BJ (cell line): ENCODE data around the gene RBM47. TPM values are rescaled to one million over a fixed set of nuclear protein-coding genes. Genes with fewer than 3 reads are reported as not detected.

Source experiments
- CTCF ChIA-PET: fragments of 350-600 bp; formaldehyde crosslinking; extraction: SDS; loops from one replicate; lab custom pipeline; 2021; ENCODE audit warnings: antibody characterized with exemption, inconsistent platforms; lab: Yijun Ruan, JAX
- POLR2A ChIA-PET: fragments of 300-600 bp; sonication (Branson Sonifier 250); formaldehyde crosslinking; extraction: SDS; loops from one replicate; lab custom pipeline; 2021; ENCODE audit warnings: antibody characterized with exemption; lab: Charles Lee
- DNase-seq: peaks from one replicate; pipeline ENCODE4 v3.0.0-alpha.2; 2011; ENCODE audit warnings: low read depth
- H3K27me3 ChIP-seq: 2 replicates; pipeline ENCODE4 v1.6.0; 2011; ENCODE audit warnings: low read length; ENCODE audit not compliant: control insufficient read depth, insufficient read depth
- H3K36me3 ChIP-seq: 2 replicates; pipeline ENCODE4 v1.5.1; 2011; ENCODE audit warnings: low read length; ENCODE audit not compliant: control insufficient read depth, insufficient read depth
- H3K4me3 ChIP-seq: 2 replicates; pipeline ENCODE4 v1.5.1; 2011; ENCODE audit warnings: low read depth, mild to moderate bottlenecking, control low read depth, low read length
- polyA plus RNA-seq: library from polyadenylated mRNA; depleted of rRNA; stranded (reverse); fragments of >200 nt; gene quantifications from 2 replicates; pipeline ENCODE4 v1.2.3, GENCODE V29; 2011
- TF ChIP-seq, protein P1 (sequence below): IDR thresholded peaks from 2 replicates; pipeline ENCODE4 v1.5.1; 2011; ENCODE audit warnings: low read depth, mild to moderate bottlenecking, control low read depth, inconsistent platforms, low read length, moderate library complexity; ENCODE audit not compliant: insufficient read depth

The RBM47 gene
- polyA plus RNA-seq, 1 experiment, result 0.52 TPM

DNA sequence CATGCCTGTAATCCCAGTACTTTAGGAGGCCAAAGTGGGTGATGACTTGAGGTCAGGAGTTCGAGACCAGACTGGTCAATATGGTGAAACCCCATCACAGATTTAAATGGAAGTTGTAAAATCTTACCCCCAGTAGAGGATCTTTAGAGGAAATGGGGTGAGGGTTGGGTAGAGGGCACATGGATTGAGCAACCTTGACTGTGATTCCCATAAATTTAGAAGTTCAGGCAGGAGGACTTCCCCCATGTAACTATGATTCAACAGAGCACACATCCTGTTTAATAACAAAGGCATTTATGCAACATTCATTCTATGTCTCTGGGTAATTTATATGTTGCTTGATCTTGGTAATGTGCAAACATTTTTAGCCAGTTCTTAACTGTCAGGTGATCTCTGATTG is 143.1 kb downstream of the RBM47 start:
- ChIA-PET CTCF (no interaction called here), POLR2A (no interaction called here)
- no peak for DNase-seq

DNA sequence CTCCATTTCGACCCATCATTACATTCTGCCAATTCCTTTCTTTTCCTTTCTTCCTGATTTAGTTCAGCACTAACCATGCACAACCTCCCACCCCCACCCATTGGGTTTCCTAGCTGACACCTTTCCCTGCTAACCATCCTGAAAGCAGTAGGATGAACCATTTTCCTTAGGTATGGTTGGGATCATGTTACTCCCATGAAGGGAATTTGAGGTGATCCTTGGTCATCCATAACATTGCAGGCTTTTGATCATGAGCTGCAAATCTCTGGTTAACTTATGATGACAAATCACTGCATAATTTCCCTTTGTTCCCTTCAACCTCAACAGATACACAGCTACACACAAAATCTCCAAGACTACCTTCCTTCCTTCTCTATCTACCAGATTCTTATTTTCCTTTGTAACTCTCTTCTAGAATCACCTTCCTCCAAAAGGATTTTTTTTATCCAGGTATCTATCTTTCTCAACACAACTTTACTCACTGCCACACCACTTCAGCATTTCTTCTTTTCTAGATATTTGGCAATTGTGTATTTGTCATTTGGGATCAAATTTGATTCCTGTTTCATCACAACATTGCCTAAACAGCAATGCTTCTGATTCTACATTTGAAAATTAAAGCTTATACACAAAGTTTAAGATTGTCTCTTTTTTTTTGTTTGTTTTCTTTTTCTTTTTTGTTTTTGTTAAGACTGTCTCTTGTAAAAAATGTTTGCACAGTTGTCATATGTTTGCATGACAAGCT is 145.1 kb downstream of the RBM47 start:
- TF ChIP-seq, protein P1, sequence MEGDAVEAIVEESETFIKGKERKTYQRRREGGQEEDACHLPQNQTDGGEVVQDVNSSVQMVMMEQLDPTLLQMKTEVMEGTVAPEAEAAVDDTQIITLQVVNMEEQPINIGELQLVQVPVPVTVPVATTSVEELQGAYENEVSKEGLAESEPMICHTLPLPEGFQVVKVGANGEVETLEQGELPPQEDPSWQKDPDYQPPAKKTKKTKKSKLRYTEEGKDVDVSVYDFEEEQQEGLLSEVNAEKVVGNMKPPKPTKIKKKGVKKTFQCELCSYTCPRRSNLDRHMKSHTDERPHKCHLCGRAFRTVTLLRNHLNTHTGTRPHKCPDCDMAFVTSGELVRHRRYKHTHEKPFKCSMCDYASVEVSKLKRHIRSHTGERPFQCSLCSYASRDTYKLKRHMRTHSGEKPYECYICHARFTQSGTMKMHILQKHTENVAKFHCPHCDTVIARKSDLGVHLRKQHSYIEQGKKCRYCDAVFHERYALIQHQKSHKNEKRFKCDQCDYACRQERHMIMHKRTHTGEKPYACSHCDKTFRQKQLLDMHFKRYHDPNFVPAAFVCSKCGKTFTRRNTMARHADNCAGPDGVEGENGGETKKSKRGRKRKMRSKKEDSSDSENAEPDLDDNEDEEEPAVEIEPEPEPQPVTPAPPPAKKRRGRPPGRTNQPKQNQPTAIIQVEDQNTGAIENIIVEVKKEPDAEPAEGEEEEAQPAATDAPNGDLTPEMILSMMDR, result no peak
- Histone ChIP-seq H3K4me3 (no peak overlapping the region), H3K36me3 (no peaks in the 10 kb centered on the region), H3K27me3 (peaks cover 2% of the 10 kb centered on the region; the same call in 1 of the 2 replicates)
- DNase-seq, result no peak
- CTCF ChIA-PET, result no interaction called here
- POLR2A ChIA-PET, result no interaction called here

More for the DNA sequence above, 143.1 kb downstream of the RBM47 start:
- Histone ChIP-seq H3K36me3 (no peaks in the 10 kb centered on the region), H3K4me3 (no peak overlapping the region), H3K27me3 (peaks cover 2% of the 10 kb centered on the region; the same call in 1 of the 2 replicates)
- TF ChIP-seq, protein P1, result no peak

DNA sequence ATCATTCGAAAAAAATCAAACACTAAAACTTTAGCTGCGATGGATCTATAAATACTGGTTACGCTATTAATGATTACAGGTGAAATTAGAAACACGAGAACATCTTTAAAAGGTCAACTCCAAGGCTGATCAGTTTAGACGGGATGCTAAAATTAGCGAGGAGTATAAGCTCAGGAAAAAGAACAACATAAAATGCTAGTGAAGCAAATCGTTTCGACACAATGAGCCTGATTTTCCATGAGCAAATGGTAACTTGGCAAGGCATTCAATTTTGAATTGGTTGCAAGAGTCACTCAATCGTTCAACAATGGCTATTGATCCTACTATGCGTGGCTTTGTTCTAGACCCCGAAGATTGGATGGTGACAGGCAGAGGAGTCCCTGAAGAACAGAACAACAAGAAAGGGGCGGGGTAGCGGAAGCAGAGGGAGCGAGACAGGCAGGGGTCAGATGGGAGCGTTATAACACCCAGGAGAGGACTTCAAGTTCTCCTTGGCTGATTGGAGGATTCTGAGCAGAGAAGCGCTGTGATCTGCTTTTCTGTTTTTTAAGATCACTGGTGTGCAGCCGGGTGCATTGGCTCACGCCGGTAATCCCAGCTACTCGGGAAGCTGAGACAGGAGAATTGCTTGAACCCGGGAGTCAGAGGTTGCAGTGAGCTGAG is 146.5 kb downstream of the RBM47 start:
- TF ChIP-seq, protein P1, result no peak
- CTCF ChIA-PET, result interaction anchor here (1.9 kb wide), 1 partner anchor 10 kb away, joined by 5 read pairs; no protein-coding TSS in a partner anchor
- DNase-seq, result no peak
- POLR2A ChIA-PET, result no interaction called here
- Histone ChIP-seq H3K36me3 (no peaks in the 10 kb centered on the region), H3K27me3 (peaks cover 2% of the 10 kb centered on the region; the same call in 1 of the 2 replicates), H3K4me3 (no peak overlapping the region)

DNA sequence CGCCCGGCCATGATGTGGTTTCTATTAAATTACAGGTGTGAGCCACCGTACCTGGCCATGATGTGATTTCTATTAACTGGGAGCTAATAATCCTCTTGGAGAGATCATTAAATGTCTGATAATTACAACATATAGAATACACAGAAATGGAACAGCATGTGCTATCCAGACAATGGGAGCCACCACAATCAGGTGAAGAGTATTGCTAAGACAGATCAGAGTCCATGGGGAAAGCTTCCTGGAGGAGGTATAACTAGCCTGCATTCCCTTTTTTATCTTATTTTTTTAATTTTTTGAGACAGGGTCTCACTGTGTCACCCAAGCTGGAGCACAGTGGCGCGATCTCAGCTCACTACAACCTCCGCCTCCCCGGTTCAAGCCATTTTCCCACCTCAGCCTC is 147.7 kb downstream of the RBM47 start:
- Histone ChIP-seq H3K27me3 (peaks cover 2% of the 10 kb centered on the region; the same call in 1 of the 2 replicates), H3K36me3 (no peaks in the 10 kb centered on the region), H3K4me3 (no peak overlapping the region)
- CTCF ChIA-PET, result interaction anchor here (1.9 kb wide), 1 partner anchor 9 kb away, joined by 5 read pairs; no protein-coding TSS in a partner anchor
- POLR2A ChIA-PET, result no interaction called here
- DNase-seq, result no peak
- TF ChIP-seq, protein P1, result no peak

DNA sequence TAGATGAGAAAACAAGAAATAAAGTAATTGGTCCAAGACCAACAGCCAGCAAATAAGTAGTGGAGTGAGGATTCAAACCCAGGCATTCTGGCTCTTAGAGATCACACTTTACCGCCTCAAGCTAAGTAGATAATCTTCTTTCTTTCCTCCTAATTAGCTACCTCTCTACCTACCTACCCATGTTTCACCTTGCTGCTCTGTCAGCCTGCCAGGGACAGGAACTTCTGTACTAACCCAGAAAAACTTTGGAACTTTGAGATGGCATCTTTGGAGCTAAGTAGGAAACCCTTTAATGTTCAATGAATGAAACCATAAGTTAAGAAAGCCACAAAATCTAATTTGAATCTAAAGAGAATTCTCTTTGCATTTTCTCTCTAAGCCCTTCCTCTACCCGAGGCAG is 149.4 kb downstream of the RBM47 start:
- Histone ChIP-seq H3K36me3 (no peaks in the 10 kb centered on the region), H3K4me3 (no peak overlapping the region), H3K27me3 (peaks cover 2% of the 10 kb centered on the region; the same call in 1 of the 2 replicates)
- ChIA-PET POLR2A (no interaction called here), CTCF (interaction anchor here (0.6 kb wide), 1 partner anchor 155 kb away, joined by 5 read pairs; no protein-coding TSS in a partner anchor)
- DNase-seq, result no peak
- TF ChIP-seq, protein P1, result no peak
